HCEC 1CT (cell line): Measurements from ENCODE around the gene CSNK2A2.

Source experiments
- DNase-seq: peaks from one replicate; pipeline ENCODE4 v3.0.0-alpha.2; 2017

The CSNK2A2 gene

GRCh38 chr16:58137581-58137980 is 60.3 kb downstream of the CSNK2A2 start:
- no peak for DNase-seq

GRCh38 chr16:58129097-58129936 is 68.6 kb downstream of the CSNK2A2 start, which contains the start of gene CFAP20:
TSS of gene CFAP20 (minus strand) at chr16:58129381. CDS start at chr16:58129115, 266 bp downstream.
- peak; percentile 100 for DNase-seq

DNA sequence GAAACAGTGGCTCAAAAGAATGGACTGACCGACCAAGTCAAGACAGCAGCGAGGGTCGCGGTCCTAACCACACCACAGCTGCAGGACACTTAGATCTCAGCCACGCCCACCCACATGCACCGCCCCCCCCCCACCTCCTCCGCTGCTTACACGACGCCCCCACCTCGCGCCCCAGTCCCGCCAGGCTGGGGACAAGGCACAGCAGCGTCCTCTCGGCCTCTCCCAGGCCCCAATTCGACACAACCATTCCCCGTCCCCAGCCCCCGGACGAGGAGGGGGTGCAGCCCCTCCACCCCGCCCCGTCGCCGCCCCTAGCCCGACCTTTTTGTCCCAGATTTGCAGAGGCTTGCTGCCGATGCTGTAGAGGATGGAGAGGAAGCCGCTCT is 69.2 kb downstream of the CSNK2A2 start:
- no peak for DNase-seq

DNA sequence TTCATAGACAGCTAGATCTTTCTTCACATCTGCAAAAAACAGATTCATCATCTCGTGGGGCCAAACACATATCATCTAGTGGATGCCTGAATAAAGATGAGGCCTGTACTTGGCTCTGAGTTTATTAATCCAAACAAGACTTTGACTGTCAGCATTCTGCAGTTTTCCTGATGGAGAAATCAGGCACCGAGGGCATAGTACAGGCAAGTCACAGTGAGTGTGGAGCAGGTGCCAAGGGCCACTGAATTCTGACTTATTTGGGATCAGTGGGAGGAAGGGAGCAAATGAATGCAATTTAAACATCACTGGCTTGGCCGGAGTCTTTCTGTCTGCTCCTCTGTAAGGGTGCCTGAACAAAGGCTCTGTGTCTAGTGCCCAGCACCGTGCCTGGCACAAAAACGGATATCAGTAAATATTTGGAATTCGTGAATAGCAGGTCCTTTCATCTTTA is 69.7 kb downstream of the CSNK2A2 start:
- DNase-seq: no peak

GRCh38 chr16:58127634-58128033 is 70.3 kb downstream of the CSNK2A2 start:
- DNase-seq: no peak

- DNase-seq: peak; percentile 25
These were observed 70.8 kb downstream of the CSNK2A2 start for GRCh38 chr16:58127033-58127556.

DNA sequence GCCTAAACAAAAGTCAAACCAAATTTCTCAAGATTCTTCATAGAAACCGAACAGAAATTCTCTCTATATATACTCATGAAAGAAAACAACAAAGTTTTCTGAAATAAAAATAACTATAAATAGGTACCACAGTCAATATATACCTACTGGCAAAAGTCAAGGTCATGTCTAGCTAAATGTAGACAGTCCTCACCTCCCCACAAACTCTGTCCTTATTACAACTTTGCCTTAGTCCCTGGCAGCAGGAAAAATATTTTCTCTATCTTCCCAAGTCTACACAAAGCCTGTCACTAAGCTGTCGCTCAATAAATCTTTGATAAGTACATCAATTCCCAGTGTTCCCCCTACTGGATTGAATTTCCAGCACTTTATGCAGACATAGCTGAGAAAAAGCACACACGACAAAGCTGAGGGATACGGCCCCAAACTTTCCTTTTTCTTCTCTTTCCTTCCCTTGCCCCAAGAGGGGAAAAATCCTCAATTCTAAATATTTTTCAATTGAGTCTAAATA is 71.4 kb downstream of the CSNK2A2 start:
- no peak for DNase-seq

- DNase-seq: no peak
These were observed 72.0 kb downstream of the CSNK2A2 start for GRCh38 chr16:58125781-58126335.

GRCh38 chr16:58125041-58125440 is 72.9 kb downstream of the CSNK2A2 start:
- DNase-seq: no peak

DNA sequence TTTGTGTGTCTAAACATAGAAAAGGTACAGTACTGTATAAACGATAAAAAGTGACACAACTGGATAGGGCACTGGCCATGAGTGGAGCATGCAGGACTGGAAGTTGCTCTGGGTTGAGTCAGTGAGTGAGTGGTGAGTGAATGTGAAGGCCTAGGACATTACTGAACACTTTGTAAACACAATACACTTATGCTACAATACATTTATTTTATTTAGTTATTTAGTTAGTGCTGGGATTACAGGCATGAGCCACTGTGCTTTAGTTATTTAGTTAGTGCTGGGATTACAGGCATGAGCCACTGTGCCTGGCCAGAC is 73.3 kb downstream of the CSNK2A2 start:
- DNase-seq: peak; percentile 61

GRCh38 chr16:58123896-58124600 is 73.9 kb downstream of the CSNK2A2 start:
- DNase-seq: peak; percentile 17

DNA sequence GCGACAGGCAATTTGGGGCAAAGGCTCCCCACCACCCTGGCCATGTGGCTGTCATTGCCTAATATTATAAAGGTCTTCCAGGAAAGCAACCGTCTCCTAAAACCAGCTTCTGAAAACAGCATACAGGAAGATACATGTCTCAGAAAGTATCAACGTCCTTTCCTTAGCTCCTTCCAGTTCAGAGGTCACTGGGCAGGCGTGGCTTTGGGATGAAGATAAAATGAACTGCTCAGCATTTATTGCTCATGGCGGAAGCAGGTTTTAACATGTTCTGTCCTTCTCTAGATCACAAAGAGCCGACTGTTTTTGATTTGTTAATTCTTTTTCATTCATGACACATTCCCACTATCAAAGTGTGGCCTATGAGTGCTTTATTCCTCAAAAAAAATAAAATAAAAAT is 76.8 kb downstream of the CSNK2A2 start:
- no peak for DNase-seq

DNA sequence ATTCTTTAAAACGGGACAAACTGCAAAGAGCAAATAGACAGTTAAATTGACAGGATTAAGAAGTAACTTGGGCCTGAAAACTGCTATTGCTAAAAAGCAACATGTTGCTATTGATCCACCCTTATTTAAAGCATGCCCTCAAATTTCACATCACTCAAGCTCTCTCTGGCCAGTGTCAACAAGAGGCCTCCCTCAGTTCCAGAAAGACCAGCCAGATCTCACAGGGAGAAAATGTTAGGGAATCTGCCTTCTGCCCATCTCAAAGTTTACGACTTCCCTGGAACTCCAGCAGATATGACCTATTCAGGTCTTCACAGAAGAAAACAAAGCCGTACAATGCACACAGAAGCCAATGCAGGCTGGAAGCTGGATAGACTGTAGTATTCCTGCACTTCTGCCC is 77.7 kb downstream of the CSNK2A2 start:
- no peak for DNase-seq

- DNase-seq: no peak
These were observed 78.4 kb downstream of the CSNK2A2 start for GRCh38 chr16:58119509-58119845.

GRCh38 chr16:58118801-58119508 is 79.0 kb downstream of the CSNK2A2 start:
- DNase-seq: no peak

DNA sequence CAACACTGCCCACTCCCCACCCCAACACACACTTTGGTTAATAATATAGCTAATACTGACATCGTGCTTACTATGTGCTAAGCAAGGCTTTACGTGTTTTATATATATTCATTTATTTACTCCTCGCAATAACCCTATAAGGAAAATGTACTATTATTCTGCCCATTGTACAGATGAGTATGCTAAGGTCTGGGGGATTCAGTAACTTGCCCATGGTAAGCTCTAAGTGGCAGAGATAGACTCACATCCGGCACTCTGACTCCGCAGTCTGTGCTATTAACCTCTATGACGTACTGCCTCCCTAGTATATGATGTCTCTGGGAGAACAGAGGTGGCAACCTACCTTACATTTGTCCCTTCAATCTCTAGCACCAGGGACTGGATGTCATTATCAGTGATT is 81.4 kb downstream of the CSNK2A2 start:
- no peak for DNase-seq

GRCh38 chr16:58116081-58116480 is 81.8 kb downstream of the CSNK2A2 start:
- no peak for DNase-seq

GRCh38 chr16:58114827-58115825 is 82.8 kb downstream of the CSNK2A2 start:
- DNase-seq: peak; percentile 50

- no peak for DNase-seq
These were observed 86.6 kb downstream of the CSNK2A2 start for GRCh38 chr16:58111302-58111627.

DNA sequence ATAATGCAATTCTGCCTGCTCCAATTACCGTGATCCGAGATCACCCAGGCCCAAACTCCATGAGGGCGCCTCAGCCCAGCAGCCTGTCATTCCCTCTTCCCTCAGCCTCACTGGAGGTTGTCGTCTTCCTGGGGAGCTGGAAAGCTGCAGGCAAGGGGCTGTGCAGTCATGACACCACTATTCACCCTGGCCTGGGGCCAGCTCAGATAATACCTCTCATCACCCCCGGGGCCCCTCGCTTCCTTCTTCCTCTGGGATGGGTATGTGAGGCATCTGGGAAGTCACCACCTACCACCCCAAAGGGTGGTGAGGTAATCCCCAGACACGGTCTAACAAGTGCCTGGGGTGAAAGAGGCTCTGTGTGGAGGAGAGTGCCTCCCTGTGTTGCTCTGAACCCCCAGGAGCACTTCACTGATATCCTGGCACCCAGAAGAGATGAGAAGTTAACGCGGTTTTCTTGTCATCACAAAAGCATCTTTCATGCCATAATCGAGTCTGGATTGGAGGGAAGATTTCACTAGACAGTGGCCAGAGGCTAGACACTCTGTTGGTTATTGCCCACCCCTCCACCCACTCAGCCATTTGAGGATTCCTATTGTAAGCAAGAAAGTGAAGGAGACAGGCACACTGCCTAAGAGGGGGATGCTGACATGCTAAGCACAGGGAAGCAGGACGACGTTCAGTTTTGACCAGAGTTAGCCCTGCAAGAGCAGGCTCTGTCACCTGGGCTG is 87.2 kb downstream of the CSNK2A2 start:
- DNase-seq: no peak

- no peak for DNase-seq
These were observed 88.0 kb downstream of the CSNK2A2 start for GRCh38 chr16:58109881-58110280.
